ENCODE results near the gene MROH8.

GRCh38 chr20:37166867-37167266 is 12.5 kb downstream of the MROH8 start:
- TF ChIP-seq CTCF (IDR thresholded peaks at IDR 0.05) (no peak), POLR2A (IDR thresholded peaks at IDR 0.05) (no peak), EP300 (IDR thresholded peaks at IDR 0.05) (no peak), POLR2AphosphoS5 (IDR thresholded peaks at IDR 0.05) (no peak)
